Spleen (tissue), 11 donors: ENCODE measurements around the gene DLX1. TPM values are rescaled to one million over a fixed set of nuclear protein-coding genes. Genes with fewer than 3 reads are reported as not detected.

Source experiments
- DNase-seq: peaks from one replicate; pipeline ENCODE4 v3.0.0-alpha.2; 2020
- H3K27ac ChIP-seq, 8 donors: fragments of 200-600 bp; sonication (generic) in 7 of 8; 1 replicate in 4 of 8; 2 replicates in 4 of 8; pipeline versions ENCODE4 v1.5.0 to v1.8.0; 2016 to 2021; ENCODE audit warnings: inconsistent platforms in 4 of 8, mild to moderate bottlenecking in 4 of 8, moderate library complexity in 1 of 8
- H3K27me3 ChIP-seq, 7 donors: fragments of 200-600 bp; sonication (generic) in 6 of 7; replicated peaks in 1 of 7; 1 replicate in 4 of 7; 2 replicates in 3 of 7; pipeline versions ENCODE4 v1.5.0 to v1.8.0; 2016 to 2021; ENCODE audit warnings: inconsistent platforms in 3 of 7, mild to moderate bottlenecking in 1 of 7
- H3K36me3 ChIP-seq, 6 donors: fragments of 200-600 bp; sonication (generic) in 5 of 6; 1 replicate in 4 of 6; 2 replicates in 2 of 6; pipeline versions ENCODE4 v1.5.0 to v1.8.0; 2016 to 2021; ENCODE audit warnings: inconsistent platforms in 2 of 6
- H3K4me1 ChIP-seq, 6 donors: fragments of 200-600 bp; sonication (generic) in 5 of 6; 1 replicate in 3 of 6; 2 replicates in 3 of 6; pipeline versions ENCODE4 v1.5.0 to v1.8.0; 2016 to 2021; ENCODE audit warnings: inconsistent platforms in 3 of 6
- H3K4me3 ChIP-seq, 8 donors: fragments of 200-600 bp; sonication (generic) in 7 of 8; 1 replicate in 4 of 8; 2 replicates in 4 of 8; pipeline versions ENCODE4 v1.5.0 to v1.8.0; 2016 to 2021; ENCODE audit warnings: inconsistent platforms in 4 of 8, mild to moderate bottlenecking in 4 of 8, moderate library complexity in 2 of 8
- H3K9me3 ChIP-seq, 8 donors: fragments of 200-600 bp; sonication (generic) in 7 of 8; 1 replicate in 4 of 8; 2 replicates in 4 of 8; pipeline versions ENCODE4 v1.5.0 to v1.8.0; 2016 to 2021; ENCODE audit warnings: inconsistent platforms in 4 of 8
- POLR2A ChIP-seq, 3 donors: fragments of 450-650 bp; IDR thresholded peaks; one replicate each; pipeline ENCODE4 v1.5.1; 2017; ENCODE audit warnings: antibody characterized with exemption in 3 of 3, mild to moderate bottlenecking in 1 of 3
- POLR2AphosphoS5 ChIP-seq, 3 donors: sonication (generic); formaldehyde crosslinking; IDR thresholded peaks; one replicate each; pipeline ENCODE4 v1.5.1; 2017; ENCODE audit warnings: antibody characterized with exemption in 3 of 3
- WGBS, 5 donors: extraction: QIAGEN DNeasy Blood & Tissue Kit in 3 of 5; methylation state at CpG; one replicate each; pipeline versions ENCODE4 v1.1.5 to v1.1.7; 2013 to 2018; 5-methylcytosine and 5-hydroxymethylcytosine counted together
- intact Hi-C: fragments of 100-400 bp; cut with DNase I; formaldehyde crosslinking; loops from one replicate; pipeline ENCODE4 v1.15.0; 2023; ENCODE audit warnings: low total_unique reads
- polyA plus RNA-seq, 3 donors: library from polyadenylated mRNA; stranded (reverse); fragments of 200-250 nt; gene quantifications; one replicate each; pipeline ENCODE4 v1.2.1, GENCODE V29; 2013
- total RNA-seq, 7 donors: library from RNA; depleted of rRNA in 3 of 7; stranded (reverse); fragments of >200 nt in 3 of 7; fragmentation: NEBNext Ultra II Directional in 4 of 7; extraction: Animal tissue kit (Norgen Biotek cat#: 25700) in 4 of 7; gene quantifications; one replicate each; pipeline versions ENCODE4 v1.1.0 to v1.2.1, GENCODE V29; 2016 to 2021
- TF ChIP-seq, protein P1 (sequence below), 11 experiments: fragments of 200-600 bp in 7 of 11; fragments of 450-650 bp in 4 of 11; sonication (generic) in 4 of 11; IDR thresholded peaks in 8 of 11; conservative IDR thresholded peaks in 3 of 11; 1 replicate in 7 of 11; 2 replicates in 4 of 11; pipeline versions ENCODE4 v1.4.0 to v1.8.0; 2016 to 2021; ENCODE audit warnings: antibody characterized with exemption in 11 of 11, inconsistent platforms in 4 of 11, mild to moderate bottlenecking in 1 of 11
- donor health status: healthy with polysubstance abuse.
- donor health status: DM: no; HTN: no; CAD: no; lungs with moderate emphysema.
- donor health status: DM: no; HTN: no; CAD: no.
- donor health status: Bipolar disorder and iron deficiency.
- donor health status: healthy.
- donor health status: DM: no; HTN: no; CAD: no.
- donor health status: DM: yes; HTN: yes; CAD: no.

DLX1 gene
- total and polyA plus RNA-seq, 10 donors, result 0.16 TPM; not detected in 9

DNA sequence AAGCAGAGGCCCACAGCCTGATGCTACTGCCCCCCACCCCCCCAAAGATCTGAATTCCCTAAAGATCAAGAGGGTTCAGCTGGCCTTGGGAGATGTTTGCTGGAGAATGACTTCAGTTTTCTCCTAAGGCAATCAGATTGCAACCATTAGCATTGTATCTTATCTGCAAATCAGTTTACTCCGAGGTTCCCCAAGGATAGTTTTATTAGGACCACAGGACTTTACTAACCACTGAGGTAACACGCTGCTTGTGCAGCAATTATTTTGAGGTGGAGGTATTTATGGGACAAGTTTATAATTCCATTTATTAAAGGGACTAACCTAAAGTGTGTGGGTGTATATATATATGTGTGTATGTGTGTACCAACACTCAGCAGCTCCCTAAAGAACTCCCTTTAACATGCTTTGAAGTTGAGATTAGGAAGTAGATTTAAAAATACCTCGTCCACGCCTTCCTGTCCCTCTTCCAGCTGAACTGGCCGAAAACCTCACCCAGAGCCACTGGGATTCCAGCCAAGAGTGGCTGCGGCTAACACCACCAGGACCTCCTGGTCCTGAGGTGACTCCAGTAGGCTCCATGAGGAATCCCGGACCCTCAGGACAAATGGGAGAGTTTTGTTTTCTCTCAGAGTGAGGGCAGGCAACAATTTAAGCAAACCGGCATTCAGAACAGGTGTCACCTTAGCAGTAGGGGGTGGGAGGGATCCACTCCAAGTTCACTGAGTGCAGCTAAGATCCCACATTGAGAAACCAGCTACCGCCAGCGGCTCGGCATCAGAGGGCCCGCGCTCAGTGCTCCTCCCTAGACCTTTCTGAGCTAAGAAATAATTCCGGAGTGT, 3.0 kb upstream of the DLX1 start:
- WGBS, 5 donors, result 7 to 12% (median 8%) methylated on average over 13 to 14 of the region's 14 CpGs
- intact Hi-C loops, result no loop called here
- peaks cover 36 to 94% (median 82%) of the 10 kb centered on the region in 7 donors for H3K27me3 ChIP-seq
- H3K4me1 ChIP-seq, result peaks cover 18 to 69% (median 49%) of the 10 kb centered on the region in 6 donors
- no peak overlapping the region for H3K27ac ChIP-seq
- DNase-seq, result no peak
- H3K9me3 ChIP-seq, result peaks cover 0 to 23% (median 0%) of the 10 kb centered on the region in 8 donors
- no peaks in the 10 kb centered on the region for H3K36me3 ChIP-seq
- H3K4me3 ChIP-seq, result peak overlapping the region in 1 of 8 donors; percentile 32
- TF ChIP-seq, protein P1, sequence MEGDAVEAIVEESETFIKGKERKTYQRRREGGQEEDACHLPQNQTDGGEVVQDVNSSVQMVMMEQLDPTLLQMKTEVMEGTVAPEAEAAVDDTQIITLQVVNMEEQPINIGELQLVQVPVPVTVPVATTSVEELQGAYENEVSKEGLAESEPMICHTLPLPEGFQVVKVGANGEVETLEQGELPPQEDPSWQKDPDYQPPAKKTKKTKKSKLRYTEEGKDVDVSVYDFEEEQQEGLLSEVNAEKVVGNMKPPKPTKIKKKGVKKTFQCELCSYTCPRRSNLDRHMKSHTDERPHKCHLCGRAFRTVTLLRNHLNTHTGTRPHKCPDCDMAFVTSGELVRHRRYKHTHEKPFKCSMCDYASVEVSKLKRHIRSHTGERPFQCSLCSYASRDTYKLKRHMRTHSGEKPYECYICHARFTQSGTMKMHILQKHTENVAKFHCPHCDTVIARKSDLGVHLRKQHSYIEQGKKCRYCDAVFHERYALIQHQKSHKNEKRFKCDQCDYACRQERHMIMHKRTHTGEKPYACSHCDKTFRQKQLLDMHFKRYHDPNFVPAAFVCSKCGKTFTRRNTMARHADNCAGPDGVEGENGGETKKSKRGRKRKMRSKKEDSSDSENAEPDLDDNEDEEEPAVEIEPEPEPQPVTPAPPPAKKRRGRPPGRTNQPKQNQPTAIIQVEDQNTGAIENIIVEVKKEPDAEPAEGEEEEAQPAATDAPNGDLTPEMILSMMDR (IDR thresholded peaks at IDR 0.05 in 8 of 11, conservative IDR thresholded peaks at IDR 0.05 in 3 of 11), result no peak
- TF ChIP-seq POLR2A (IDR thresholded peaks at IDR 0.05) (no peak), POLR2AphosphoS5 (IDR thresholded peaks at IDR 0.05) (no peak)

DNA sequence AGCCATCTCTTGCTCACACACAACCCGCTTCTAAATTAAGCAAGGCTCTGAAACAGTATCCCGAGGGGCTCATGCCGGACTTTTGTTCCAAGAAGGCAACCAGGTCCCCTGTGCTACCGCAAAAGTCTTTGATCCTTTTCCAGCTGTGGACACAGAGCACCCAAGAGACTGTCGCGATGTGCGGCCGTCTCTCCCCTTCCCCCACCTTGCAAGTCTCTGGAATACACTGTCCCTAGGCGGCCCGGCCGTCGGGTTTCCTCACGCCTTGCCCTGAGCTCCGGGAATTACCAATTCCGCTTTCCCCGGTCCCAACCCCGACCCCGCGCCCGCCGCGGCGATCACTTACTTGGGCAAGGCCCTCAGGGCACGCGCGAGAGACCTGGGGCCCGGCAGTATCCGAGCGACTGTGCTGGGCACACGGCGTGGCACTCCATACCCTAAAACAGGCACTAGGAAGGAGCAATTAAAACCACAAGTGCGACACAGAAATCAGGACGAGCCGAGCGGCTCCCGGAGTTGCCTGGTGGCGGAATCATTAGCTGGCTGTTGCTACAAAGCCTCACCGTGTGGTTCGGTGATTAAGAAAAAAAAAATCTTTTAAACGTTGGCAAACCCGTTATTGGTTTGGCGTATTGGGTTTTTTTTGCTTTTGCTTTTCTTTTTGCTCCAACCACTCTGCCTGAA, 2.2 kb upstream of the DLX1 start:
- 8 to 12% (median 10%) methylated on average over 36 to 42 of the region's 42 CpGs for WGBS, 5 donors
- DNase-seq, result peak; percentile 78
- H3K9me3 ChIP-seq, result peaks cover 0 to 30% (median 0%) of the 10 kb centered on the region in 8 donors

DNA sequence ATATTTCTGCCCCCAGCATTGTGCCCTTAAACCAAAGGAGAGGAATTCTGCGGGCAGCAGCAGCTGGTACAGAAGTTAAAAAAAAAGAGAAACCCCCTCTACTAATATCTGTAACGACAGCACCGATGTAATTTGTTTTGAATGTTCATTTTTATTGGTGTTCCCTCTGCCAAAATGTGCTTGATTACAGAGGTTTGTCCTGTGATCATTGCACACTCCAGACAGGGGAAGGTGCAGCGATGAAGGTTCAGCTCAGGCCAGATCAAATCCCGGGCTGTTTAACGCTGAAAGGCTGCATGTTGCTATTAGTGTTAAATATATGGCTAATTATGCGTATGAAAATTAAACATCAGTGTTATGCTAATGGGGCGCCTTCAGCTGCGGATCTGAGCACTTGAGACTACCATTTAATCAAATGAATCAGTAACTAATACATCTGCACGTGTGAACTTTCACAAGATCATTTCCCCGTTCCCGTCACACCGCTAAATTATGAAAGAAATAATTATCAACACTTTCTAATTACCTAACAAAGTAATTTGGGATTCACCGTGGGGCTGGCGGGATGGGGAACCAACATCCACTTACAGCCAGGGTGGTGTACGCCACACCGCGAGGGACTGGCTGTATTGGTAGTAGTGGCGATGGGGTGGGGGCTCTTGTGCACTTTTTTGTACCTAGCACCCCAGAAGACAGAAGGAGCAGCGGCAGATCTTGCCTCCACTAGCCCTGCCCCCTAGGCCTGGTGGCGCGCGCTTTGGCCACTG, 1.5 kb upstream of the DLX1 start:
- Histone ChIP-seq H3K9me3 (peaks cover 0 to 38% (median 0%) of the 10 kb centered on the region in 8 donors), H3K4me1 (peaks cover 18 to 84% (median 50%) of the 10 kb centered on the region in 6 donors), H3K27me3 (peaks cover 47 to 100% (median 97%) of the 10 kb centered on the region in 7 donors), H3K36me3 (no peaks in the 10 kb centered on the region), H3K4me3 (peak overlapping the region in 3 of 8 donors; percentile 47 to 69 (median 52)), H3K27ac (no peak overlapping the region)
- DNase-seq, result no peak
- intact Hi-C loops, result no loop called here
- TF ChIP-seq POLR2AphosphoS5 (IDR thresholded peaks at IDR 0.05), result no peak
- TF ChIP-seq, protein P1 (IDR thresholded peaks at IDR 0.05 in 8 of 11, conservative IDR thresholded peaks at IDR 0.05 in 3 of 11), result no peak
- WGBS, 5 donors, result 9 to 15% (median 10%) methylated on average over 23 of the region's 23 CpGs

More for the DNA sequence above, 2.2 kb upstream of the DLX1 start:
- no peak for TF ChIP-seq POLR2A (IDR thresholded peaks at IDR 0.05)
- TF ChIP-seq, protein P1 (IDR thresholded peaks at IDR 0.05 in 8 of 11, conservative IDR thresholded peaks at IDR 0.05 in 3 of 11), result no peak
- peak in 1 of 3 donors; percentile 59 for TF ChIP-seq POLR2AphosphoS5 (IDR thresholded peaks at IDR 0.05)
- peaks cover 18 to 77% (median 50%) of the 10 kb centered on the region in 6 donors for H3K4me1 ChIP-seq
- intact Hi-C loops, result no loop called here
- no peaks in the 10 kb centered on the region for H3K36me3 ChIP-seq
- peak overlapping the region in 1 of 8 donors; percentile 32 for H3K4me3 ChIP-seq
- no peak overlapping the region for H3K27ac ChIP-seq
- peaks cover 42 to 100% (median 90%) of the 10 kb centered on the region in 7 donors for H3K27me3 ChIP-seq
